Upper lobe of right lung (tissue), 1 donor: ENCODE results near the gene ZBTB7A. TPM values are rescaled to one million over a fixed set of nuclear protein-coding genes. Genes with fewer than 3 reads are reported as not detected.

Experiments used
- ATAC-seq: fragments of 200-7000 bp; cut with Tn5 transposase; one replicate; pipeline ENCODE4 v1.9.1; 2020; ENCODE audit warnings: mild to moderate bottlenecking, moderate library complexity
- DNase-seq: peaks from one replicate; pipeline ENCODE4 v3.0.0-alpha.2; 2020
- H3K27ac ChIP-seq: fragments of 200-600 bp; one replicate; pipeline ENCODE4 v1.8.0; 2022
- H3K27me3 ChIP-seq: fragments of 200-600 bp; one replicate; pipeline ENCODE4 v1.8.0; 2022; ENCODE audit warnings: mild to moderate bottlenecking
- H3K36me3 ChIP-seq: fragments of 200-600 bp; one replicate; pipeline ENCODE4 v1.8.0; 2022
- H3K4me1 ChIP-seq: fragments of 200-600 bp; one replicate; pipeline ENCODE4 v1.8.0; 2022
- H3K4me3 ChIP-seq: fragments of 200-600 bp; one replicate; pipeline ENCODE4 v1.8.0; 2022; ENCODE audit warnings: mild to moderate bottlenecking
- H3K9me3 ChIP-seq: fragments of 200-600 bp; one replicate; pipeline ENCODE4 v1.8.0; 2022
- intact Hi-C: fragments of 100-400 bp; cut with DNase I; formaldehyde crosslinking; loops from one replicate; pipeline ENCODE4 v1.11.0; 2022
- total RNA-seq: library from RNA; stranded (reverse); fragmentation: NEBNext Ultra II Directional; extraction: Animal tissue kit (Norgen Biotek cat#: 25700); gene quantifications from one replicate; pipeline ENCODE4 v1.2.1, GENCODE V29; 2021
- TF ChIP-seq, protein P1 (sequence below): fragments of 200-600 bp; IDR thresholded peaks from one replicate; pipeline ENCODE4 v1.8.0; 2022; ENCODE audit warnings: antibody characterized with exemption
- donor health status: DM: no; HTN: yes; CAD: no; lungs with severe emphysema.

The ZBTB7A gene
- total RNA-seq, 1 donor from 2014 or later, result 54.3 TPM

- peaks cover 68% of the 10 kb centered on the region for H3K36me3 ChIP-seq
- DNase-seq, result no peak
- no peaks in the 10 kb centered on the region for H3K4me1 ChIP-seq
- H3K27me3 ChIP-seq, result no peaks in the 10 kb centered on the region
- TF ChIP-seq, protein P1, sequence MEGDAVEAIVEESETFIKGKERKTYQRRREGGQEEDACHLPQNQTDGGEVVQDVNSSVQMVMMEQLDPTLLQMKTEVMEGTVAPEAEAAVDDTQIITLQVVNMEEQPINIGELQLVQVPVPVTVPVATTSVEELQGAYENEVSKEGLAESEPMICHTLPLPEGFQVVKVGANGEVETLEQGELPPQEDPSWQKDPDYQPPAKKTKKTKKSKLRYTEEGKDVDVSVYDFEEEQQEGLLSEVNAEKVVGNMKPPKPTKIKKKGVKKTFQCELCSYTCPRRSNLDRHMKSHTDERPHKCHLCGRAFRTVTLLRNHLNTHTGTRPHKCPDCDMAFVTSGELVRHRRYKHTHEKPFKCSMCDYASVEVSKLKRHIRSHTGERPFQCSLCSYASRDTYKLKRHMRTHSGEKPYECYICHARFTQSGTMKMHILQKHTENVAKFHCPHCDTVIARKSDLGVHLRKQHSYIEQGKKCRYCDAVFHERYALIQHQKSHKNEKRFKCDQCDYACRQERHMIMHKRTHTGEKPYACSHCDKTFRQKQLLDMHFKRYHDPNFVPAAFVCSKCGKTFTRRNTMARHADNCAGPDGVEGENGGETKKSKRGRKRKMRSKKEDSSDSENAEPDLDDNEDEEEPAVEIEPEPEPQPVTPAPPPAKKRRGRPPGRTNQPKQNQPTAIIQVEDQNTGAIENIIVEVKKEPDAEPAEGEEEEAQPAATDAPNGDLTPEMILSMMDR, result no peak
- H3K27ac ChIP-seq, result no peak overlapping the region
- H3K9me3 ChIP-seq, result no peaks in the 10 kb centered on the region
- H3K4me3 ChIP-seq, result no peak overlapping the region
- ATAC-seq, result no peak
- intact Hi-C loops, result no loop called here
Observed at GRCh38 chr19:4101496-4101770, 34.7 kb upstream of the ZBTB7A start.

DNA sequence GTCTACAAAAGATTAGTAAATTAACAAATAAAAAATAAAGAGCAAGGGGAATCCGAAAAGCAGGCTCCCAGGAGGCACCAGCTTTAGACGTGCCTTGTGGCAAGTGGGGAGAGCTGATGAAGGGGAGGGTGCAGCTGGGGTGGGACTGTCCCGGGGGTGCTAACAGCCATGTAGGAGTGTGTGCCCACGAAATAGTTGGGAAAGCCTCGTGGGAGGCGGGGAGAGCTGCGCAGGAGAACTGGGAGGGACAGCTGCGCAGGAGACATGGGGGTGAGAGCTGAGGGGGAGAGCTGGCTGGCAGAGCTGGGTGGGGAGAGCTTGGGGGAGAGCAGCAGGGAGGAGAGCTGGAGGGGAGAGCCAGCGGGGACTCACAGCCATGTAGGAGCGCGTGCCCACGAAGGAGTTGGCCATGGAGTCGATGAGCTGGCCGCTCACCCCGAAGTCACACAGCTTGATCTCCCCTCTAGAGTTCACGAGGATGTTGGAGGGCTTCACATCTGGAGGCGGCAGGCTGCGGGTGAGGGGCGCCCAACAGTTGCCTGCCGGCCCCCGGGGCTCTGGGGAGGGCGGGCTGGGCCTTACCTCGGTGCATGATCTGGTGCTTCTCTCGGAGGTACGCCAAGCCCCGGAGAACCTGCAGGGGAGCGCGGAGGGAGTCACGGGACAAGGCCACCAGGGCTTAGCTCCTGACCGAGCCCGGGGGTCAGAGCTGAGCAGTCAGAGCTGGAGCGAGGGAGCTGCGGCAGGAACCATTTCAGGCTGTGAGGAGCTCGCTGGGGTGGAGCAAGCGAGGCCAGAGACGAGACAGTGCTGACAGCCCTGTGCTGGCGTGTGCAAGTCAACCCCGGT, 34.2 kb upstream of the ZBTB7A start:
- no peak for ATAC-seq
- intact Hi-C loops, result no loop called here
- no peaks in the 10 kb centered on the region for H3K27me3 ChIP-seq
- no peak overlapping the region for H3K4me3 ChIP-seq
- TF ChIP-seq, protein P1, result no peak
- no peaks in the 10 kb centered on the region for H3K9me3 ChIP-seq
- H3K4me1 ChIP-seq, result no peaks in the 10 kb centered on the region
- DNase-seq, result no peak
- H3K27ac ChIP-seq, result no peak overlapping the region
- peaks cover 63% of the 10 kb centered on the region for H3K36me3 ChIP-seq

GRCh38 chr19:4099041-4099764, 32.5 kb upstream of the ZBTB7A start:
- intact Hi-C loops, result no loop called here
- no peak overlapping the region for H3K27ac ChIP-seq

GRCh38 chr19:4098493-4098892, 31.8 kb upstream of the ZBTB7A start:
- TF ChIP-seq, protein P1, result no peak
- no peaks in the 10 kb centered on the region for H3K27me3 ChIP-seq
- no peak for DNase-seq
- intact Hi-C loops, result no loop called here
- no peak overlapping the region for H3K27ac ChIP-seq
- H3K4me3 ChIP-seq, result no peak overlapping the region
- H3K4me1 ChIP-seq, result no peaks in the 10 kb centered on the region
- no peaks in the 10 kb centered on the region for H3K9me3 ChIP-seq
- H3K36me3 ChIP-seq, result peaks cover 58% of the 10 kb centered on the region
- no peak for ATAC-seq

More at GRCh38 chr19:4099041-4099764, 32.5 kb upstream of the ZBTB7A start:
- H3K36me3 ChIP-seq, result peaks cover 56% of the 10 kb centered on the region
- TF ChIP-seq, protein P1, result no peak
- H3K4me1 ChIP-seq, result no peaks in the 10 kb centered on the region
- H3K9me3 ChIP-seq, result no peaks in the 10 kb centered on the region
- DNase-seq (peak; percentile 87), ATAC-seq (peak; percentile 78)
- H3K27me3 ChIP-seq, result no peaks in the 10 kb centered on the region
- no peak overlapping the region for H3K4me3 ChIP-seq

GRCh38 chr19:4097501-4097900, 30.8 kb upstream of the ZBTB7A start:
- Histone ChIP-seq H3K27me3 (no peaks in the 10 kb centered on the region), H3K27ac (no peak overlapping the region), H3K4me3 (no peak overlapping the region), H3K36me3 (peaks cover 52% of the 10 kb centered on the region), H3K9me3 (no peaks in the 10 kb centered on the region), H3K4me1 (no peaks in the 10 kb centered on the region)
- peak; percentile 5 for ATAC-seq
- DNase-seq, result no peak
- TF ChIP-seq, protein P1, result no peak
- intact Hi-C loops, result no loop called here
